ENCODE measurements around the gene INS.

GRCh38 chr11:2128130-2128510, 32.9 kb downstream of the INS start:
- no peak for TF ChIP-seq CTCF (IDR thresholded peaks at IDR 0.05)
- no peak for TF ChIP-seq POLR2A (IDR thresholded peaks at IDR 0.05)

Data from esophagus squamous epithelium (tissue), 4 donors.